Brain microvascular endothelial cell (primary cell): Measurements from ENCODE around the gene SOHLH1.

Experiments
- DNase-seq: peaks from one replicate; pipeline ENCODE4 v3.0.0-alpha.2; 2020
- H3K27ac ChIP-seq: fragments of 250-450 bp; sonication (Bioruptor Pico); 2 replicates; pipeline ENCODE4 v1.5.1; 2020; ENCODE audit warnings: mild to moderate bottlenecking, moderate library complexity
- H3K27me3 ChIP-seq: fragments of 250-450 bp; sonication (Bioruptor Pico); replicated peaks from 2 replicates; pipeline ENCODE4 v1.5.1; 2020; ENCODE audit warnings: mild to moderate bottlenecking
- H3K36me3 ChIP-seq: fragments of 250-450 bp; sonication (Bioruptor Pico); replicated peaks from 2 replicates; pipeline ENCODE4 v1.5.1; 2020; ENCODE audit warnings: mild to moderate bottlenecking
- H3K4me3 ChIP-seq: 2 replicates; pipeline ENCODE4 v1.5.1; 2011; ENCODE audit warnings: low read depth, mild to moderate bottlenecking, control low read depth, low read length, moderate library complexity
- in situ Hi-C: cut with HindIII; loops from 2 replicates; pipeline ENCODE4 v1.10.0; 2017; ENCODE audit warnings: low sequenced_read_pairs, low pct_ligation_motif_present
- TF ChIP-seq, protein P1 (sequence below): IDR thresholded peaks from 2 replicates; pipeline ENCODE4 v1.5.1; 2011; ENCODE audit warnings: low read depth, mild to moderate bottlenecking, moderate library complexity, low read length, control low read depth, inconsistent platforms; ENCODE audit errors: missing control alignments

SOHLH1 gene

DNA sequence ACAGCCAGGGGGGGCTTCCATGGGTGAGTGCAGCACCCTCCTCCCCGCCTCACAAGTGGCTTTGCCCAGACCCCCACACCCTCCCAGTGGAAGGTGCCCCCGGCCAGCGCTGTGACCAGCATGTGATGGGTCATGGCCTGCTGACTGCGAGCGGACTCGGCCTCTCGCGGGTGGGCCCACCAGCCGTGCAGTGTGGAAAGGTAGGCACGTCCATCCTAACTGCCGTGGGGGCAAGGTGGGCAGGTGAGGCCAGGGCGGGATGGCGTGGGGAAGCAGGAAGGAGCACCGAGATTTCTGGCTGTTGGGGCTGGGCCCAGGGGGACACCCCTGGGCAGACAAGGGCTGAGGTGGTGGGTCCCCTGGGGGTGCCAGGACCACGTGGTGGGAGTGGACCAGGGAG, 12.1 kb downstream of the SOHLH1 start:
- in situ Hi-C loops: no loop called here
- Histone ChIP-seq H3K27ac (no peak overlapping the region), H3K4me3 (no peak overlapping the region), H3K27me3 (no peaks in the 10 kb centered on the region), H3K36me3 (no peaks in the 10 kb centered on the region)
- no peak for DNase-seq
- TF ChIP-seq, protein P1, sequence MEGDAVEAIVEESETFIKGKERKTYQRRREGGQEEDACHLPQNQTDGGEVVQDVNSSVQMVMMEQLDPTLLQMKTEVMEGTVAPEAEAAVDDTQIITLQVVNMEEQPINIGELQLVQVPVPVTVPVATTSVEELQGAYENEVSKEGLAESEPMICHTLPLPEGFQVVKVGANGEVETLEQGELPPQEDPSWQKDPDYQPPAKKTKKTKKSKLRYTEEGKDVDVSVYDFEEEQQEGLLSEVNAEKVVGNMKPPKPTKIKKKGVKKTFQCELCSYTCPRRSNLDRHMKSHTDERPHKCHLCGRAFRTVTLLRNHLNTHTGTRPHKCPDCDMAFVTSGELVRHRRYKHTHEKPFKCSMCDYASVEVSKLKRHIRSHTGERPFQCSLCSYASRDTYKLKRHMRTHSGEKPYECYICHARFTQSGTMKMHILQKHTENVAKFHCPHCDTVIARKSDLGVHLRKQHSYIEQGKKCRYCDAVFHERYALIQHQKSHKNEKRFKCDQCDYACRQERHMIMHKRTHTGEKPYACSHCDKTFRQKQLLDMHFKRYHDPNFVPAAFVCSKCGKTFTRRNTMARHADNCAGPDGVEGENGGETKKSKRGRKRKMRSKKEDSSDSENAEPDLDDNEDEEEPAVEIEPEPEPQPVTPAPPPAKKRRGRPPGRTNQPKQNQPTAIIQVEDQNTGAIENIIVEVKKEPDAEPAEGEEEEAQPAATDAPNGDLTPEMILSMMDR: no peak

DNA sequence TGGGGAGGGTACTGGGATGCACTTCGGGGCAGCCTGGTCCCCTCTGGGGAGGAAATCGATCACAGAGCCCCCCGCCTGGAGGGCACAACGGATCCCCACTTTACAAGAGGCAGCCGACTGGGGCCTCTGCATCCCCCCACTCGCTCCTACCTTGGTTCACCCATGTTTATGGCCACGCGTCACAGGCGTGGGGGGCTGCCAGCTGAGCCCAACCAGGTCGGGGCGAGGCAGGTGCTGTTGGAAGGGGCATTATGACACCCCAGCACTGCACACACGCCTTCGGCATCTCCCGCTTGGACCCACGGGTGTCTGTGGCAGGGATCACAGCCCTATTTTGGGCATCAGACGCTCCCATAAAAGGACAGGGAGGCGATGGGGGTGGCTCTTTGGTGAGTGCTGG, 14.6 kb downstream of the SOHLH1 start:
- H3K4me3 ChIP-seq: no peak overlapping the region
- H3K27ac ChIP-seq: no peak overlapping the region
- H3K27me3 ChIP-seq: no peaks in the 10 kb centered on the region
- no peaks in the 10 kb centered on the region for H3K36me3 ChIP-seq
- in situ Hi-C loops: no loop called here
- TF ChIP-seq, protein P1: no peak
- DNase-seq: no peak

DNA sequence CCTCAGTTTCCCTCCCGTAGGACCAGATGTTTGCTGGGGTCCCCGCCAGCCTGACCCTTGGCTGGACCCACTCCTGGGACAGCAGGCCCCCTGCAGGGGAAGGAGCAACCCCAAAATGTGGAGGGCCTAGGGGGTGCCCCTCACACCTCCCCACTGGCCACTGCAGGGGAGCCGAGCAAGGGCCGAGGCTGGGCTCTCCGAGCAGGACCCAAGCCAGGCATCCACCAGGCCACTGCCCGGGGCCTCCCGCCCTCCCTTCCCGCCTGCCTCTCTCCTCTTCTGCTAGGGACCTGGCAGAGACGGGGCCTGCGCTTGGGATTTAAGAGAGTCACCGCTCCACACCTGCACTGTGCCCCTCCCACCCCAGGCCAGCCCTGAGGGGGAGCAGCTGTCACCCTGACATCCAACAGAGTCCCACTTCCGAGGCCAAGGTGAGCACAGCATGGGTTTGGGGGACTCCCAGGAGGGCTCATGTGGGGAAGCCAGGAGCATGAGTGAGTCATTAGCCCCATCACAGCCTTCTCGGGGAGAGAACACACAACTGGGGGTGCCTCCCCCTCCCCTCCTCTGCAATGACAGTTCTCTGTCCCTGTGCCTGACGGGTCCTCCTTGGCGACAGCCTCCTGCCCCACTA, 15.8 kb downstream of the SOHLH1 start:
- in situ Hi-C loops: no loop called here
- Histone ChIP-seq H3K4me3 (no peak overlapping the region), H3K27ac (no peak overlapping the region), H3K36me3 (no peaks in the 10 kb centered on the region), H3K27me3 (no peaks in the 10 kb centered on the region)
- TF ChIP-seq, protein P1: no peak
- DNase-seq: no peak

DNA sequence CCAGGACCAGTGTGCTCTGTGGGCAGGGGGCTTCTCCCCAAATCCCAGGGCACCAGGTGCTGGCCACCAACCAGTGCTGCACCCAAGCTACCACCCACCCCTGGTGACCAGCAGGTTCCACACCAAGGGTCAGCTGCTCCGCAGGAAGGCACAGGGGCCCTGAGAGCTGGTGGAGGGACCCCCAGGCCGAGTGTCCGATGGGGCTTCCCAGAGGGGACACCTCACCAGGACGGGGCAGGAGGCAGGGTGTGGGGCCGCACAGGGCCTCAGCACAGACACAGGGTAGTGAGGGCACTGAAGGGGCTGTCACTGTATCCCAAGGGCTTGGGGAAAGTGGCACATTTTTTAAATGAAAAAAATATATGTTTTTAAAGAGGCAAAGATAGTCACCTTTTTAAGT, 18.1 kb downstream of the SOHLH1 start:
- TF ChIP-seq, protein P1: no peak
- no peak for DNase-seq
- no peak overlapping the region for H3K27ac ChIP-seq
- no peaks in the 10 kb centered on the region for H3K36me3 ChIP-seq
- in situ Hi-C loops: no loop called here
- no peak overlapping the region for H3K4me3 ChIP-seq
- H3K27me3 ChIP-seq: no peaks in the 10 kb centered on the region

DNA sequence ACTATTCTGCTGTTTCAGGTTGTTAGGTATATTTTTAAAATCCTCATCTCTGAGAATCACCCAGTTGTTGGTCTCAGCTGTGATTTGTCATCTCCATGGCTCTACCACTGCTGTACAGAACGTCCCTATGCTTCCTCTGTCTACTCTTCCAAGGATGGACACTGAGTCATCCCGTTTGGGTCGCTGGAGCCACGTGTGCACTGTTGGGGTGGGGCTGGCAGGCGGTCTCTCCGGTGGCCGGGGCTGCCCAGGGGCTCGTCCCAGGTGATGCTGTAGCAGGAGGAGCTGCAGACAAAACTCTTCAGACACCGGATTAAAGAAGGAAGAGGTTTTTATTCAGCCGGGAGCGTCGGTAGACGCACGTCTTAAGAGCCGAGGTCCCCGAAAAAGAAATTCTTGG, 19.2 kb downstream of the SOHLH1 start:
- Histone ChIP-seq H3K27me3 (no peaks in the 10 kb centered on the region), H3K27ac (no peak overlapping the region), H3K36me3 (no peaks in the 10 kb centered on the region), H3K4me3 (no peak overlapping the region)
- in situ Hi-C loops: no loop called here
- DNase-seq: no peak
- TF ChIP-seq, protein P1: no peak
